ENCODE data around the gene ZNF576. TPM values are rescaled to one million over a fixed set of nuclear protein-coding genes. Genes with fewer than 3 reads are reported as not detected.
A peak's percentile ranks its signal among the peaks of the same experiment; 100 is the strongest.

ZNF576 gene
- polyA plus RNA-seq, 1 donor: 13.5 TPM

GRCh38 chr19:43616954-43617353 lies 20.6 kb downstream of the ZNF576 start:
- peaks cover 2% of the 10 kb centered on the region for H3K9me3 ChIP-seq (ENCODE audit: control insufficient read depth, low read depth, low read length)
- no peak for DNase-seq
- H3K36me3 ChIP-seq (ENCODE audit: control insufficient read depth, insufficient read depth, low read length): peaks cover 23% of the 10 kb centered on the region
- H3K4me3 ChIP-seq (ENCODE audit: low read length): no peak overlapping the region
- no peaks in the 10 kb centered on the region for H3K27me3 ChIP-seq (ENCODE audit: control insufficient read depth, insufficient read depth, low read length)
- H3K27ac ChIP-seq (ENCODE audit: low read length): no peak overlapping the region
- peaks cover 4% of the 10 kb centered on the region for H3K4me1 ChIP-seq (ENCODE audit: control insufficient read depth, insufficient read depth, low read length)
- WGBS (ENCODE audit: insufficient coverage, low lambda C conversion rate): no CpG with 5 or more reads among the region's 6 CpGs

GRCh38 chr19:43618921-43619261 lies 22.5 kb downstream of the ZNF576 start:
- Histone ChIP-seq H3K4me3 (ENCODE audit: low read length) (peak overlapping the region; percentile 71), H3K4me1 (ENCODE audit: control insufficient read depth, insufficient read depth, low read length) (peaks cover 4% of the 10 kb centered on the region), H3K27ac (ENCODE audit: low read length) (peak overlapping the region; percentile 85), H3K36me3 (ENCODE audit: control insufficient read depth, insufficient read depth, low read length) (peaks cover 4% of the 10 kb centered on the region), H3K27me3 (ENCODE audit: control insufficient read depth, insufficient read depth, low read length) (no peaks in the 10 kb centered on the region), H3K9me3 (ENCODE audit: control insufficient read depth, low read depth, low read length) (peaks cover 2% of the 10 kb centered on the region)
- WGBS (ENCODE audit: insufficient coverage, low lambda C conversion rate): no CpG with 5 or more reads among the region's 14 CpGs
- no peak for DNase-seq

GRCh38 chr19:43619262-43620060 lies 23.1 kb downstream of the ZNF576 start, which contains the start of gene ZNF428:
TSS of gene ZNF428 (minus strand) at chr19:43619629. CDS start at chr19:43614304, 5,325 bp downstream.
- H3K4me1 ChIP-seq (ENCODE audit: control insufficient read depth, insufficient read depth, low read length): peaks cover 4% of the 10 kb centered on the region
- peak; percentile 88 to 93 for DNase-seq
- no peaks in the 10 kb centered on the region for H3K27me3 ChIP-seq (ENCODE audit: control insufficient read depth, insufficient read depth, low read length)
- H3K27ac ChIP-seq (ENCODE audit: low read length): peak within 1 kb of the TSS; percentile 85
- 0% methylated on average over 1 of the region's 81 CpGs for WGBS (ENCODE audit: insufficient coverage, low lambda C conversion rate)
- H3K36me3 ChIP-seq (ENCODE audit: control insufficient read depth, insufficient read depth, low read length): no peaks in the 10 kb centered on the region
- H3K9me3 ChIP-seq (ENCODE audit: control insufficient read depth, low read depth, low read length): peaks cover 2% of the 10 kb centered on the region
- peak within 1 kb of the TSS; percentile 71 for H3K4me3 ChIP-seq (ENCODE audit: low read length)

GRCh38 chr19:43620061-43621001 lies 23.9 kb downstream of the ZNF576 start:
- 60% methylated on average over 1 of the region's 23 CpGs for WGBS (ENCODE audit: insufficient coverage, low lambda C conversion rate)
- H3K27me3 ChIP-seq (ENCODE audit: control insufficient read depth, insufficient read depth, low read length): no peaks in the 10 kb centered on the region

GRCh38 chr19:43622070-43622469 lies 25.7 kb downstream of the ZNF576 start:
- Histone ChIP-seq H3K4me3 (ENCODE audit: low read length) (no peak overlapping the region), H3K27me3 (ENCODE audit: control insufficient read depth, insufficient read depth, low read length) (no peaks in the 10 kb centered on the region), H3K27ac (ENCODE audit: low read length) (no peak overlapping the region), H3K36me3 (ENCODE audit: control insufficient read depth, insufficient read depth, low read length) (no peaks in the 10 kb centered on the region), H3K4me1 (ENCODE audit: control insufficient read depth, insufficient read depth, low read length) (peaks cover 4% of the 10 kb centered on the region), H3K9me3 (ENCODE audit: control insufficient read depth, low read depth, low read length) (peaks cover 2% of the 10 kb centered on the region)
- no peak for DNase-seq
- no CpG with 5 or more reads among the region's 4 CpGs for WGBS (ENCODE audit: insufficient coverage, low lambda C conversion rate)

More at GRCh38 chr19:43620061-43621001, 23.9 kb downstream of the ZNF576 start:
- no peaks in the 10 kb centered on the region for H3K36me3 ChIP-seq (ENCODE audit: control insufficient read depth, insufficient read depth, low read length)
- H3K4me1 ChIP-seq (ENCODE audit: control insufficient read depth, insufficient read depth, low read length): peaks cover 4% of the 10 kb centered on the region
- H3K4me3 ChIP-seq (ENCODE audit: low read length): peak overlapping the region; percentile 71
- H3K27ac ChIP-seq (ENCODE audit: low read length): peak overlapping the region; percentile 85
- H3K9me3 ChIP-seq (ENCODE audit: control insufficient read depth, low read depth, low read length): peaks cover 2% of the 10 kb centered on the region
- DNase-seq: no peak

GRCh38 chr19:43622956-43623355 lies 26.6 kb downstream of the ZNF576 start:
- Histone ChIP-seq H3K4me1 (ENCODE audit: control insufficient read depth, insufficient read depth, low read length) (peaks cover 4% of the 10 kb centered on the region), H3K36me3 (ENCODE audit: control insufficient read depth, insufficient read depth, low read length) (no peaks in the 10 kb centered on the region), H3K4me3 (ENCODE audit: low read length) (no peak overlapping the region), H3K27me3 (ENCODE audit: control insufficient read depth, insufficient read depth, low read length) (no peaks in the 10 kb centered on the region), H3K9me3 (ENCODE audit: control insufficient read depth, low read depth, low read length) (peaks cover 2% of the 10 kb centered on the region), H3K27ac (ENCODE audit: low read length) (no peak overlapping the region)
- no peak for DNase-seq
- no CpG with 5 or more reads among the region's 1 CpG for WGBS (ENCODE audit: insufficient coverage, low lambda C conversion rate)

- H3K9me3 ChIP-seq (ENCODE audit: control insufficient read depth, low read depth, low read length): peaks cover 2% of the 10 kb centered on the region
These were observed 27.7 kb downstream of the ZNF576 start for GRCh38 chr19:43623889-43624670.

GRCh38 chr19:43624933-43625332 lies 28.5 kb downstream of the ZNF576 start:
- Histone ChIP-seq H3K27ac (ENCODE audit: low read length) (no peak overlapping the region), H3K36me3 (ENCODE audit: control insufficient read depth, insufficient read depth, low read length) (no peaks in the 10 kb centered on the region), H3K4me3 (ENCODE audit: low read length) (no peak overlapping the region), H3K9me3 (ENCODE audit: control insufficient read depth, low read depth, low read length) (no peaks in the 10 kb centered on the region), H3K27me3 (ENCODE audit: control insufficient read depth, insufficient read depth, low read length) (no peaks in the 10 kb centered on the region), H3K4me1 (ENCODE audit: control insufficient read depth, insufficient read depth, low read length) (peaks cover 4% of the 10 kb centered on the region)
- no CpG with 5 or more reads among the region's 30 CpGs for WGBS (ENCODE audit: insufficient coverage, low lambda C conversion rate)
- DNase-seq: peak in 1 of 2 donors; percentile 12

More at GRCh38 chr19:43623889-43624670, 27.7 kb downstream of the ZNF576 start:
- Histone ChIP-seq H3K4me1 (ENCODE audit: control insufficient read depth, insufficient read depth, low read length) (peaks cover 4% of the 10 kb centered on the region), H3K4me3 (ENCODE audit: low read length) (no peak overlapping the region), H3K27me3 (ENCODE audit: control insufficient read depth, insufficient read depth, low read length) (no peaks in the 10 kb centered on the region), H3K27ac (ENCODE audit: low read length) (no peak overlapping the region), H3K36me3 (ENCODE audit: control insufficient read depth, insufficient read depth, low read length) (no peaks in the 10 kb centered on the region)
- 86% methylated on average over 5 of the region's 35 CpGs for WGBS (ENCODE audit: insufficient coverage, low lambda C conversion rate)
- DNase-seq: no peak

GRCh38 chr19:43625918-43626579 lies 29.7 kb downstream of the ZNF576 start:
- H3K36me3 ChIP-seq (ENCODE audit: control insufficient read depth, insufficient read depth, low read length): no peaks in the 10 kb centered on the region
- H3K27ac ChIP-seq (ENCODE audit: low read length): no peak overlapping the region
- no CpG with 5 or more reads among the region's 32 CpGs for WGBS (ENCODE audit: insufficient coverage, low lambda C conversion rate)
- no peaks in the 10 kb centered on the region for H3K9me3 ChIP-seq (ENCODE audit: control insufficient read depth, low read depth, low read length)
- no peaks in the 10 kb centered on the region for H3K27me3 ChIP-seq (ENCODE audit: control insufficient read depth, insufficient read depth, low read length)
- no peaks in the 10 kb centered on the region for H3K4me1 ChIP-seq (ENCODE audit: control insufficient read depth, insufficient read depth, low read length)
- H3K4me3 ChIP-seq (ENCODE audit: low read length): no peak overlapping the region
- no peak for DNase-seq

Measured in large intestine (tissue), 3 donors.